Neuron (in vitro differentiated cells): ENCODE results near the gene FOXR1.

Source experiments
- H2AFZ ChIP-seq: one replicate; pipeline ENCODE4 v1.6.1; 2013; ENCODE audit warnings: low read depth, mild to moderate bottlenecking, inconsistent platforms, low read length, moderate library complexity
- H3K27me3 ChIP-seq: one replicate; pipeline ENCODE4 v1.6.1; 2013; ENCODE audit warnings: low read length; ENCODE audit not compliant: insufficient read depth
- H3K36me3 ChIP-seq: one replicate; pipeline ENCODE4 v1.6.1; 2013; ENCODE audit warnings: low read length; ENCODE audit not compliant: insufficient read depth
- H3K4me1 ChIP-seq: one replicate; pipeline ENCODE4 v1.6.1; 2013; ENCODE audit warnings: low read length; ENCODE audit not compliant: insufficient read depth
- H3K4me3 ChIP-seq: 2 replicates; pipeline ENCODE4 v1.5.1; 2013; ENCODE audit warnings: mild to moderate bottlenecking, low read length, moderate library complexity
- H3K9me3 ChIP-seq: one replicate; pipeline ENCODE4 v1.6.1; 2013; ENCODE audit warnings: low read length

The FOXR1 gene

GRCh38 chr11:118971646-118972045 lies at the start of gene FOXR1:
FOXR1 (plus strand) TSS chr11:118971761; CDS start chr11:118971932, 171 bp downstream.
- no peak within 1 kb of the TSS for H2AFZ ChIP-seq
- H3K27me3 ChIP-seq: no peaks in the 10 kb centered on the region
- no peaks in the 10 kb centered on the region for H3K4me1 ChIP-seq
- H3K4me3 ChIP-seq: no peak within 1 kb of the TSS
- no peaks in the 10 kb centered on the region for H3K36me3 ChIP-seq
- H3K9me3 ChIP-seq: no peaks in the 10 kb centered on the region

- H2AFZ ChIP-seq: no peak overlapping the region
- H3K27me3 ChIP-seq: no peaks in the 10 kb centered on the region
- no peaks in the 10 kb centered on the region for H3K36me3 ChIP-seq
- peaks cover 80% of the 10 kb centered on the region for H3K4me1 ChIP-seq
- H3K9me3 ChIP-seq: no peaks in the 10 kb centered on the region
- H3K4me3 ChIP-seq: no peak overlapping the region
Observed at GRCh38 chr11:118921929-118922744, 49.4 kb upstream of the FOXR1 start.

- Histone ChIP-seq H3K27me3 (no peaks in the 10 kb centered on the region), H3K4me3 (peak overlapping the region; percentile 83), H2AFZ (no peak overlapping the region), H3K9me3 (no peaks in the 10 kb centered on the region), H3K36me3 (no peaks in the 10 kb centered on the region), H3K4me1 (peaks cover 79% of the 10 kb centered on the region)
Observed at GRCh38 chr11:118922745-118923627, 48.6 kb upstream of the FOXR1 start.

GRCh38 chr11:118923721-118924587 lies 47.6 kb upstream of the FOXR1 start:
- peak overlapping the region; percentile 83 for H3K4me3 ChIP-seq
- H3K4me1 ChIP-seq: peaks cover 74% of the 10 kb centered on the region
- H2AFZ ChIP-seq: no peak overlapping the region
- no peaks in the 10 kb centered on the region for H3K36me3 ChIP-seq
- no peaks in the 10 kb centered on the region for H3K27me3 ChIP-seq
- H3K9me3 ChIP-seq: no peaks in the 10 kb centered on the region

- Histone ChIP-seq H3K36me3 (no peaks in the 10 kb centered on the region), H3K4me1 (peaks cover 66% of the 10 kb centered on the region), H3K27me3 (no peaks in the 10 kb centered on the region)
Observed at GRCh38 chr11:118924591-118925585, 46.7 kb upstream of the FOXR1 start.

GRCh38 chr11:118927554-118928100 lies 43.9 kb upstream of the FOXR1 start:
- H3K4me3 ChIP-seq: no peak overlapping the region
- peaks cover 47% of the 10 kb centered on the region for H3K4me1 ChIP-seq
- H2AFZ ChIP-seq: no peak overlapping the region
- H3K9me3 ChIP-seq: no peaks in the 10 kb centered on the region
- H3K27me3 ChIP-seq: no peaks in the 10 kb centered on the region
- H3K36me3 ChIP-seq: no peaks in the 10 kb centered on the region

More at GRCh38 chr11:118924591-118925585, 46.7 kb upstream of the FOXR1 start:
- Histone ChIP-seq H2AFZ (no peak overlapping the region), H3K9me3 (no peaks in the 10 kb centered on the region), H3K4me3 (peak overlapping the region; percentile 83)

- H3K4me1 ChIP-seq: peaks cover 41% of the 10 kb centered on the region
- H3K27me3 ChIP-seq: no peaks in the 10 kb centered on the region
- H3K36me3 ChIP-seq: no peaks in the 10 kb centered on the region
- peak overlapping the region; percentile 67 for H3K4me3 ChIP-seq
- peak overlapping the region; percentile 96 for H2AFZ ChIP-seq
- no peaks in the 10 kb centered on the region for H3K9me3 ChIP-seq
Observed at GRCh38 chr11:118928101-118928869, 43.3 kb upstream of the FOXR1 start.

GRCh38 chr11:118928870-118929500 lies 42.6 kb upstream of the FOXR1 start:
- Histone ChIP-seq H3K27me3 (no peaks in the 10 kb centered on the region), H3K4me1 (peaks cover 34% of the 10 kb centered on the region), H2AFZ (peak overlapping the region; percentile 96), H3K36me3 (no peaks in the 10 kb centered on the region), H3K4me3 (peak overlapping the region; percentile 67), H3K9me3 (no peaks in the 10 kb centered on the region)

DNA sequence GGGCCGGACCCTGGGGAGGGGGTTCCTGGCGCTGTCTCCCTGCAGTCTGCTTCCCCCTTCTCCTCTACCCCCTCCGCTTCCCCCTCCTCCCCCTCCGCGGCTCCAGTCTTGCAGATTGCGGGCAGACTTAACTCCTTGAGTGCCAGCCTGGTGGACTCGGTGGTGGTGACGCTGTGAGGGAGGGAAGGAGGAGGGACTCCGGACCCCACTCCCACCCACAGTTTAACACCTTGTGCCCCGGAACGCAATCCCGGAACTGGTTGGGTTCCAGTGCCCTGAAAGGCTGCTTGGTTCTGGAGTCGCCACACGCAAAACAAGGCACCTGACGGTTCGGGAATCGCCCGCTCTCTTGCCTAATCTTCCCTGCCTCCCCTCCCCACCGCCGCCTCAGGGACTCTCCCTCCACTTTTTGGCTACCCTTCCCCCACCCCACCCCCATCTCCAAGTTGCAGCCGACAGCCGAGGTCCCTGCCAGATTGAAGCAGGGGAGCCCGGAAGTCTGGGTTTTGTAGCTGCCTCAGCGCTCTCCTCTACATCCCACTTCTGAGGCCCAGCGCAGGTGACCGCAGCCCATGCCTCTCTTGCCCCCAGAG lies 42.0 kb upstream of the FOXR1 start:
- Histone ChIP-seq H3K4me3 (peak overlapping the region; percentile 67), H3K9me3 (no peaks in the 10 kb centered on the region), H3K36me3 (no peaks in the 10 kb centered on the region), H3K4me1 (peaks cover 28% of the 10 kb centered on the region), H3K27me3 (no peaks in the 10 kb centered on the region), H2AFZ (peak overlapping the region; percentile 96)

DNA sequence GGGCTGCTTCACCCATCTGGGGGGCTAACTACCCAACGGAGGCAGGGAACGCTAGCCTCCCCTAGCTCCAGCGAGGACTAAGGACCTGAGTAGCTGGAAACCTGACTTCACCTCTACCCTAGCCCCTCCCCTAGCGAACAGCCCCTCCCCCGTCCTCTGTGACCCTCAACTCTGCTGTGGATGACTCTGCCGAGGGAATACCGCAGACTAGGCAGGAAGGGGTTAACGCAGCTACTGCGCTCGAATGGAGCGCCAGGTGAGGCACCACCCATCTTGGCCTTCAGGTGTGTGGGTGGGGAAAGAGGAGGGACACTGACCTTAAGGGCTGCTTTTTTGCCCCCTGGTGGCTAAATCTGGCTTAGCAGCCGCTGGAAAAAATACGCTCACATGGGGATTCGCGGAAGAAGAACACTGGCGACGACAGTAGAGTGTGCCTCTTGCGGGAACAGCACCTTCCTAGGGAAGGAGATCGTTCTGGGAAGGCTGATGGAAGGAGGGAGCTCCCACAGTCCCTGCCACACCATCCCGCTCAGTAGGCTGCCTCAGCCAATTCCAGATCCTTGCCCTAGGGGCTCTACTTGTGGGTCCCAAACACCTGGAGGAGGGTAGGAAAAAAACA lies 41.4 kb upstream of the FOXR1 start:
- H3K4me1 ChIP-seq: peaks cover 27% of the 10 kb centered on the region
- H3K4me3 ChIP-seq: peak overlapping the region; percentile 67
- H2AFZ ChIP-seq: peak overlapping the region; percentile 96
- H3K36me3 ChIP-seq: no peaks in the 10 kb centered on the region
- no peaks in the 10 kb centered on the region for H3K9me3 ChIP-seq
- no peaks in the 10 kb centered on the region for H3K27me3 ChIP-seq
